ENCODE results near the gene CD46.
"Not testable (repeated sequence)": the region's sequence is repeated elsewhere in the genome, so short reads cannot be mapped to it uniquely, and the experiment has no call there.

The CD46 gene

GRCh38 chr1:207751463-207751789 lies 428 bp upstream of the CD46 start:
- not testable (repeated sequence) for DNase-seq (ENCODE audit: low spot score)

GRCh38 chr1:207752456-207752998 lies 673 bp downstream of the CD46 start:
- DNase-seq (ENCODE audit: low spot score) = no peak

GRCh38 chr1:207753611-207754010 lies 1.8 kb downstream of the CD46 start:
- DNase-seq (ENCODE audit: low spot score) = no peak

GRCh38 chr1:207754011-207754410 lies 2.2 kb downstream of the CD46 start:
- DNase-seq (ENCODE audit: low spot score) = no peak

GRCh38 chr1:207754974-207755700 lies 3.3 kb downstream of the CD46 start:
- DNase-seq (ENCODE audit: low spot score) = no peak

- no peak for DNase-seq (ENCODE audit: low spot score)
These were observed 4.2 kb downstream of the CD46 start for GRCh38 chr1:207755846-207756693.

GRCh38 chr1:207762622-207763021 lies 10.8 kb downstream of the CD46 start:
- no peak for DNase-seq (ENCODE audit: low spot score)

GRCh38 chr1:207763091-207763490 lies 11.2 kb downstream of the CD46 start:
- DNase-seq (ENCODE audit: low spot score) = no peak

- no peak for DNase-seq (ENCODE audit: low spot score)
These were observed 12.1 kb downstream of the CD46 start for GRCh38 chr1:207763972-207764371.

GRCh38 chr1:207766569-207766968 lies 14.7 kb downstream of the CD46 start:
- DNase-seq (ENCODE audit: low spot score) = no peak

- DNase-seq (ENCODE audit: low spot score) = not testable (repeated sequence)
These were observed 18.7 kb downstream of the CD46 start for GRCh38 chr1:207770514-207770913.

- DNase-seq (ENCODE audit: low spot score) = not testable (repeated sequence)
These were observed 24.2 kb downstream of the CD46 start for GRCh38 chr1:207776045-207776444.

GRCh38 chr1:207777412-207777811 lies 25.6 kb downstream of the CD46 start:
- not testable (repeated sequence) for DNase-seq (ENCODE audit: low spot score)

GRCh38 chr1:207779008-207779407 lies 27.2 kb downstream of the CD46 start:
- no peak for DNase-seq (ENCODE audit: low spot score)

GRCh38 chr1:207781312-207781711 lies 29.5 kb downstream of the CD46 start:
- no peak for DNase-seq (ENCODE audit: low spot score)

GRCh38 chr1:207787776-207788175 lies 35.9 kb downstream of the CD46 start:
- DNase-seq (ENCODE audit: low spot score) = no peak

- no peak for DNase-seq (ENCODE audit: low spot score)
These were observed 37.5 kb downstream of the CD46 start for GRCh38 chr1:207789386-207789785.

- no peak for DNase-seq (ENCODE audit: low spot score)
These were observed 38.2 kb downstream of the CD46 start for GRCh38 chr1:207789792-207790787.

- no peak for DNase-seq (ENCODE audit: low spot score)
These were observed 39.4 kb downstream of the CD46 start for GRCh38 chr1:207791290-207791689.

- no peak for DNase-seq (ENCODE audit: low spot score)
These were observed 41.5 kb downstream of the CD46 start for GRCh38 chr1:207793327-207793726.

GRCh38 chr1:207794861-207795260 lies 43.0 kb downstream of the CD46 start:
- no peak for DNase-seq (ENCODE audit: low spot score)

Data from CD4-positive, alpha-beta T cell treated with Interleukin-15 for 4 hours (primary cell).